HepG2 (cell line): ENCODE results near the gene CUL9. TPM values are rescaled to one million over a fixed set of nuclear protein-coding genes. Genes with fewer than 3 reads are reported as not detected.
A peak's percentile ranks its signal among the peaks of the same experiment; 100 is the strongest.

Source experiments
- AKAP8 ChIP-seq: sonication (generic); formaldehyde crosslinking; IDR thresholded peaks from 2 replicates; pipeline ENCODE4 v1.5.1; 2020; ENCODE audit warnings: mild to moderate bottlenecking, missing genetic modification reagents
- HNF4G ChIP-seq, 2 experiments: sonication (generic) in 1 of 2; formaldehyde crosslinking in 1 of 2; IDR thresholded peaks; 2 replicates each; pipeline versions ENCODE4 v1.4.0 to v1.6.1; 2011 to 2020; ENCODE audit warnings: borderline replicate concordance in 2 of 2, low read depth in 2 of 2, mild to moderate bottlenecking in 2 of 2, low read length in 1 of 2, missing genetic modification reagents in 1 of 2, moderate library complexity in 1 of 2
- MXD4 ChIP-seq: IDR thresholded peaks from 2 replicates; pipeline ENCODE4 v1.6.1; 2016; ENCODE audit warnings: mild to moderate bottlenecking, missing biosample characterization, missing genetic modification reagents
- NFIC ChIP-seq: IDR thresholded peaks from 2 replicates; pipeline ENCODE4 v1.6.1; 2012; ENCODE audit warnings: mild to moderate bottlenecking, low read length, inconsistent platforms
- RAD51 ChIP-seq: fragments of 450-650 bp; IDR thresholded peaks from 2 replicates; pipeline ENCODE4 v1.6.1; 2016; ENCODE audit warnings: borderline replicate concordance
- SOX6 ChIP-seq, 2 experiments: fragments of 450-650 bp in 1 of 2; sonication (generic) in 1 of 2; formaldehyde crosslinking in 1 of 2; IDR thresholded peaks; 2 replicates each; pipeline versions ENCODE4 v1.4.0 to v1.6.1; 2017 to 2020; ENCODE audit warnings: antibody characterized with exemption in 1 of 2, mild to moderate bottlenecking in 1 of 2, missing genetic modification reagents in 1 of 2
- SP4 ChIP-seq: sonication (generic); formaldehyde crosslinking; IDR thresholded peaks from 2 replicates; pipeline ENCODE4 v1.8.1; 2023; ENCODE audit warnings: mild to moderate bottlenecking, missing genetic modification reagents
- XRCC5 ChIP-seq: fragments of 200-400 bp; formaldehyde crosslinking; optimal IDR thresholded peaks from 2 replicates; pipeline ENCODE3; 2017; ENCODE audit warnings: mild to moderate bottlenecking, low read length
- ZNF644 ChIP-seq: IDR thresholded peaks from 2 replicates; pipeline ENCODE4 v1.6.1; 2016; ENCODE audit warnings: low read depth
- ZNF713 ChIP-seq: sonication (generic); formaldehyde crosslinking; IDR thresholded peaks from 2 replicates; pipeline ENCODE4 v1.4.0; 2020; ENCODE audit warnings: mild to moderate bottlenecking, missing genetic modification reagents
- polyA plus RNA-seq, 8 experiments: library from polyadenylated mRNA; depleted of rRNA in 3 of 8; stranded (reverse) in 7 of 8; unstranded in 1 of 8; fragments of >200 nt; fragmentation: Illumina TruSeq in 4 of 8; extraction: Trizol in 4 of 8; gene quantifications; 2 replicates each; pipeline versions ENCODE4 v1.2.1 to v1.2.3, GENCODE V29; 2011 to 2016; ENCODE audit warnings: low read depth in 4 of 8, missing spikeins in 1 of 8, mixed read lengths in 1 of 8; ENCODE audit not compliant: insufficient read depth in 1 of 8
- total RNA-seq, 5 experiments: library from RNA; depleted of rRNA; stranded (reverse); fragments of >200 nt; fragmentation: Illumina TruSeq; extraction: Trizol; gene quantifications; 2 replicates each; pipeline ENCODE4 v1.2.3, GENCODE V29; 2016; ENCODE audit warnings: low read depth in 1 of 5
- TF ChIP-seq, protein P1 (sequence below): sonication (generic); formaldehyde crosslinking; IDR thresholded peaks from 2 replicates; pipeline ENCODE4 v1.4.0; 2020; ENCODE audit warnings: missing genetic modification reagents, borderline replicate concordance
- TF ChIP-seq, protein P2 (sequence below): sonication (generic); formaldehyde crosslinking; IDR thresholded peaks from 2 replicates; pipeline ENCODE4 v1.9.0; 2021; ENCODE audit warnings: mild to moderate bottlenecking, missing genetic modification reagents
- TF ChIP-seq, protein P3 (sequence below): sonication (generic); formaldehyde crosslinking; IDR thresholded peaks from 2 replicates; pipeline ENCODE4 v1.8.1; 2022; ENCODE audit warnings: low read depth, mild to moderate bottlenecking, missing genetic modification reagents
- TF ChIP-seq, protein P4 (sequence below): sonication (generic); formaldehyde crosslinking; IDR thresholded peaks from 2 replicates; pipeline ENCODE4 v1.8.1; 2023; ENCODE audit warnings: mild to moderate bottlenecking, missing genetic modification reagents

The CUL9 gene
- total and polyA plus RNA-seq, 2 of the 13 experiments (the other 11 are each of a cell fraction or from before 2014, with no cell fraction given): 11.4 to 13.7 TPM

DNA sequence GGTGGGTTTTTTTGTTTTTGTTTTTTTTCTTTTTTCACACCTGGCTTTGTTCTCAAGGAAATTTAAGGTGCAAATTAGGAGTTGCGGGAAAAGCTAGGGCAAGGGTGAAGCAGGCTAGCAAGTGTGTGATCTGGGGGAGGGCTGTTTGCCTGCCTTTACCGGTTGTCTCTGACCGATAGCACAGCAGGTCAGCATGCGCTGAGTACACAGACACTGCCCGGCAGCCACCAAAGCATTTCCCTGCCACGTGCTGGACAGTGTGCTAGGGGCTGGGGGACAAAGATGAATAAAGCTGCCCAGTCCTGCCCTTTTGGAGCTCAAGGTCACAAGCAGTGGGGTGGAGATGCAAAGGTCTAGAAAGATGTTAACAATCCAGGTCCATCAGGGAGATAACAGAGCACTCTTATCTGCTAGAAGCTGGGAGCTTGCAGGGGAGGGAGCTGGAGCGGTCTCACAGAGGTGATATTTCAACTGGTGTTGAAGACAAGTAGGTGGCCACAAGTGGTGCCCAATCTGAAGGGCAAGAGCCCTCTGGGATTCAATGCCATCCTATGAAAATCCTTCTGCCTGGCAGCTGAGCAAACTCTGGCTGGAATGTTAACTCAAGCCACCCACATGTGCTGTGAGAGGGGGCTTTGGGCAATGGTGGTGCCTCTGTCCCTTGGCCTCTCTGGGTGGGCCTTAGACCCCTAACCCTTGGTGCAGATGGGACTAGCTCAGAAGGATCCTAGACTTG, 85.8 kb downstream of the CUL9 start (continued):
- TF ChIP-seq, protein P1, sequence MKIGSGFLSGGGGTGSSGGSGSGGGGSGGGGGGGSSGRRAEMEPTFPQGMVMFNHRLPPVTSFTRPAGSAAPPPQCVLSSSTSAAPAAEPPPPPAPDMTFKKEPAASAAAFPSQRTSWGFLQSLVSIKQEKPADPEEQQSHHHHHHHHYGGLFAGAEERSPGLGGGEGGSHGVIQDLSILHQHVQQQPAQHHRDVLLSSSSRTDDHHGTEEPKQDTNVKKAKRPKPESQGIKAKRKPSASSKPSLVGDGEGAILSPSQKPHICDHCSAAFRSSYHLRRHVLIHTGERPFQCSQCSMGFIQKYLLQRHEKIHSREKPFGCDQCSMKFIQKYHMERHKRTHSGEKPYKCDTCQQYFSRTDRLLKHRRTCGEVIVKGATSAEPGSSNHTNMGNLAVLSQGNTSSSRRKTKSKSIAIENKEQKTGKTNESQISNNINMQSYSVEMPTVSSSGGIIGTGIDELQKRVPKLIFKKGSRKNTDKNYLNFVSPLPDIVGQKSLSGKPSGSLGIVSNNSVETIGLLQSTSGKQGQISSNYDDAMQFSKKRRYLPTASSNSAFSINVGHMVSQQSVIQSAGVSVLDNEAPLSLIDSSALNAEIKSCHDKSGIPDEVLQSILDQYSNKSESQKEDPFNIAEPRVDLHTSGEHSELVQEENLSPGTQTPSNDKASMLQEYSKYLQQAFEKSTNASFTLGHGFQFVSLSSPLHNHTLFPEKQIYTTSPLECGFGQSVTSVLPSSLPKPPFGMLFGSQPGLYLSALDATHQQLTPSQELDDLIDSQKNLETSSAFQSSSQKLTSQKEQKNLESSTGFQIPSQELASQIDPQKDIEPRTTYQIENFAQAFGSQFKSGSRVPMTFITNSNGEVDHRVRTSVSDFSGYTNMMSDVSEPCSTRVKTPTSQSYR (CRISPR knock-in tag): peak; percentile 98
- TF ChIP-seq, protein P2, sequence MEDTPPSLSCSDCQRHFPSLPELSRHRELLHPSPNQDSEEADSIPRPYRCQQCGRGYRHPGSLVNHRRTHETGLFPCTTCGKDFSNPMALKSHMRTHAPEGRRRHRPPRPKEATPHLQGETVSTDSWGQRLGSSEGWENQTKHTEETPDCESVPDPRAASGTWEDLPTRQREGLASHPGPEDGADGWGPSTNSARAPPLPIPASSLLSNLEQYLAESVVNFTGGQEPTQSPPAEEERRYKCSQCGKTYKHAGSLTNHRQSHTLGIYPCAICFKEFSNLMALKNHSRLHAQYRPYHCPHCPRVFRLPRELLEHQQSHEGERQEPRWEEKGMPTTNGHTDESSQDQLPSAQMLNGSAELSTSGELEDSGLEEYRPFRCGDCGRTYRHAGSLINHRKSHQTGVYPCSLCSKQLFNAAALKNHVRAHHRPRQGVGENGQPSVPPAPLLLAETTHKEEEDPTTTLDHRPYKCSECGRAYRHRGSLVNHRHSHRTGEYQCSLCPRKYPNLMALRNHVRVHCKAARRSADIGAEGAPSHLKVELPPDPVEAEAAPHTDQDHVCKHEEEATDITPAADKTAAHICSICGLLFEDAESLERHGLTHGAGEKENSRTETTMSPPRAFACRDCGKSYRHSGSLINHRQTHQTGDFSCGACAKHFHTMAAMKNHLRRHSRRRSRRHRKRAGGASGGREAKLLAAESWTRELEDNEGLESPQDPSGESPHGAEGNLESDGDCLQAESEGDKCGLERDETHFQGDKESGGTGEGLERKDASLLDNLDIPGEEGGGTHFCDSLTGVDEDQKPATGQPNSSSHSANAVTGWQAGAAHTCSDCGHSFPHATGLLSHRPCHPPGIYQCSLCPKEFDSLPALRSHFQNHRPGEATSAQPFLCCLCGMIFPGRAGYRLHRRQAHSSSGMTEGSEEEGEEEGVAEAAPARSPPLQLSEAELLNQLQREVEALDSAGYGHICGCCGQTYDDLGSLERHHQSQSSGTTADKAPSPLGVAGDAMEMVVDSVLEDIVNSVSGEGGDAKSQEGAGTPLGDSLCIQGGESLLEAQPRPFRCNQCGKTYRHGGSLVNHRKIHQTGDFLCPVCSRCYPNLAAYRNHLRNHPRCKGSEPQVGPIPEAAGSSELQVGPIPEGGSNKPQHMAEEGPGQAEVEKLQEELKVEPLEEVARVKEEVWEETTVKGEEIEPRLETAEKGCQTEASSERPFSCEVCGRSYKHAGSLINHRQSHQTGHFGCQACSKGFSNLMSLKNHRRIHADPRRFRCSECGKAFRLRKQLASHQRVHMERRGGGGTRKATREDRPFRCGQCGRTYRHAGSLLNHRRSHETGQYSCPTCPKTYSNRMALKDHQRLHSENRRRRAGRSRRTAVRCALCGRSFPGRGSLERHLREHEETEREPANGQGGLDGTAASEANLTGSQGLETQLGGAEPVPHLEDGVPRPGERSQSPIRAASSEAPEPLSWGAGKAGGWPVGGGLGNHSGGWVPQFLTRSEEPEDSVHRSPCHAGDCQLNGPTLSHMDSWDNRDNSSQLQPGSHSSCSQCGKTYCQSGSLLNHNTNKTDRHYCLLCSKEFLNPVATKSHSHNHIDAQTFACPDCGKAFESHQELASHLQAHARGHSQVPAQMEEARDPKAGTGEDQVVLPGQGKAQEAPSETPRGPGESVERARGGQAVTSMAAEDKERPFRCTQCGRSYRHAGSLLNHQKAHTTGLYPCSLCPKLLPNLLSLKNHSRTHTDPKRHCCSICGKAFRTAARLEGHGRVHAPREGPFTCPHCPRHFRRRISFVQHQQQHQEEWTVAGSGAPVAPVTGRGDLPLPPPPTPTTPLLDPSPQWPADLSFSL (CRISPR knock-in tag): peak; percentile 92
- no peak for TF ChIP-seq NFIC
- TF ChIP-seq, protein P3, sequence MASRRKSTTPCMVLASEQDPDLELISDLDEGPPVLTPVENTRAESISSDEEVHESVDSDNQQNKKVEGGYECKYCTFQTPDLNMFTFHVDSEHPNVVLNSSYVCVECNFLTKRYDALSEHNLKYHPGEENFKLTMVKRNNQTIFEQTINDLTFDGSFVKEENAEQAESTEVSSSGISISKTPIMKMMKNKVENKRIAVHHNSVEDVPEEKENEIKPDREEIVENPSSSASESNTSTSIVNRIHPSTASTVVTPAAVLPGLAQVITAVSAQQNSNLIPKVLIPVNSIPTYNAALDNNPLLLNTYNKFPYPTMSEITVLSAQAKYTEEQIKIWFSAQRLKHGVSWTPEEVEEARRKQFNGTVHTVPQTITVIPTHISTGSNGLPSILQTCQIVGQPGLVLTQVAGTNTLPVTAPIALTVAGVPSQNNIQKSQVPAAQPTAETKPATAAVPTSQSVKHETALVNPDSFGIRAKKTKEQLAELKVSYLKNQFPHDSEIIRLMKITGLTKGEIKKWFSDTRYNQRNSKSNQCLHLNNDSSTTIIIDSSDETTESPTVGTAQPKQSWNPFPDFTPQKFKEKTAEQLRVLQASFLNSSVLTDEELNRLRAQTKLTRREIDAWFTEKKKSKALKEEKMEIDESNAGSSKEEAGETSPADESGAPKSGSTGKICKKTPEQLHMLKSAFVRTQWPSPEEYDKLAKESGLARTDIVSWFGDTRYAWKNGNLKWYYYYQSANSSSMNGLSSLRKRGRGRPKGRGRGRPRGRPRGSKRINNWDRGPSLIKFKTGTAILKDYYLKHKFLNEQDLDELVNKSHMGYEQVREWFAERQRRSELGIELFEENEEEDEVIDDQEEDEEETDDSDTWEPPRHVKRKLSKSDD (CRISPR knock-in tag): peak; percentile 98
- TF ChIP-seq ZNF713 (CRISPR knock-in tag): peak; percentile 100
- TF ChIP-seq RAD51: peak; percentile 27; the same call in 1 of the 2 replicates
- peak; percentile 94 for TF ChIP-seq SP4 (CRISPR knock-in tag)
- peak; percentile 96 for TF ChIP-seq XRCC5
- TF ChIP-seq MXD4 (CRISPR knock-in tag): peak; percentile 97
- TF ChIP-seq, protein P4, sequence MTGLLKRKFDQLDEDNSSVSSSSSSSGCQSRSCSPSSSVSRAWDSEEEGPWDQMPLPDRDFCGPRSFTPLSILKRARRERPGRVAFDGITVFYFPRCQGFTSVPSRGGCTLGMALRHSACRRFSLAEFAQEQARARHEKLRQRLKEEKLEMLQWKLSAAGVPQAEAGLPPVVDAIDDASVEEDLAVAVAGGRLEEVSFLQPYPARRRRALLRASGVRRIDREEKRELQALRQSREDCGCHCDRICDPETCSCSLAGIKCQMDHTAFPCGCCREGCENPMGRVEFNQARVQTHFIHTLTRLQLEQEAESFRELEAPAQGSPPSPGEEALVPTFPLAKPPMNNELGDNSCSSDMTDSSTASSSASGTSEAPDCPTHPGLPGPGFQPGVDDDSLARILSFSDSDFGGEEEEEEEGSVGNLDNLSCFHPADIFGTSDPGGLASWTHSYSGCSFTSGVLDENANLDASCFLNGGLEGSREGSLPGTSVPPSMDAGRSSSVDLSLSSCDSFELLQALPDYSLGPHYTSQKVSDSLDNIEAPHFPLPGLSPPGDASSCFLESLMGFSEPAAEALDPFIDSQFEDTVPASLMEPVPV: peak; percentile 99
- TF ChIP-seq SOX6 (IDR thresholded peaks at IDR 0.05): no peak
- TF ChIP-seq SOX6 (CRISPR knock-in tag; IDR thresholded peaks at IDR 0.05): peak; percentile 100
- peak; percentile 99 for TF ChIP-seq AKAP8 (CRISPR knock-in tag)
- TF ChIP-seq HNF4G (IDR thresholded peaks at IDR 0.05; ENCODE audit: borderline replicate concordance, low read depth, low read length): peak; percentile 99
- peak; percentile 100 for TF ChIP-seq HNF4G (CRISPR knock-in tag; IDR thresholded peaks at IDR 0.05; ENCODE audit: borderline replicate concordance, low read depth)
- peak; percentile 93 for TF ChIP-seq ZNF644
